GM18870 (cell line): Measurements from ENCODE around the gene TMED5.

Experiments used
- ATAC-seq: cut with Tn5 transposase; IDR thresholded peaks from one replicate; pipeline ENCODE4 v1.9.1; 2021; ENCODE audit warnings: moderate library complexity; ENCODE audit not compliant: unreplicated experiment

The TMED5 gene

GRCh38 chr1:93124556-93125355 is 55.5 kb downstream of the TMED5 start:
- no peak for ATAC-seq

GRCh38 chr1:93123201-93123783 is 56.9 kb downstream of the TMED5 start:
- ATAC-seq, result no peak

GRCh38 chr1:93120614-93121013 is 59.6 kb downstream of the TMED5 start:
- no peak for ATAC-seq

- no peak for ATAC-seq
Observed at GRCh38 chr1:93114391-93114790, 65.8 kb downstream of the TMED5 start.

GRCh38 chr1:93113127-93113526 is 67.1 kb downstream of the TMED5 start:
- ATAC-seq, result no peak

GRCh38 chr1:93111561-93111960 is 68.7 kb downstream of the TMED5 start:
- ATAC-seq, result no peak

- ATAC-seq, result no peak
Observed at GRCh38 chr1:93111065-93111464, 69.1 kb downstream of the TMED5 start.

- ATAC-seq, result no peak
Observed at GRCh38 chr1:93109578-93109977, 70.6 kb downstream of the TMED5 start.

- no peak for ATAC-seq
Observed at GRCh38 chr1:93108335-93108734, 71.9 kb downstream of the TMED5 start.

GRCh38 chr1:93107395-93107794 is 72.8 kb downstream of the TMED5 start:
- no peak for ATAC-seq

- ATAC-seq, result no peak
Observed at GRCh38 chr1:93106226-93106625, 74.0 kb downstream of the TMED5 start.

- no peak for ATAC-seq
Observed at GRCh38 chr1:93102142-93102541, 78.1 kb downstream of the TMED5 start.
